Sigmoid colon (tissue), 4 donors: ENCODE results near the gene ZFHX3.

Experiments used
- CTCF ChIP-seq, 4 experiments: fragments of 450-650 bp in 3 of 4; fragments of 200-600 bp in 1 of 4; IDR thresholded peaks; one replicate each; pipeline ENCODE4 v1.5.1; 2016 to 2019; ENCODE audit warnings: antibody characterized with exemption in 4 of 4, mild to moderate bottlenecking in 3 of 4, moderate library complexity in 2 of 4
- POLR2AphosphoS5 ChIP-seq, 4 donors: sonication (generic); formaldehyde crosslinking; IDR thresholded peaks; one replicate each; pipeline ENCODE4 v1.6.1; 2017; ENCODE audit warnings: antibody characterized with exemption in 4 of 4

GRCh38 chr16:73028263-73028662 lies 19.7 kb downstream of the ZFHX3 start:
- TF ChIP-seq POLR2AphosphoS5 (IDR thresholded peaks at IDR 0.05) (no peak), CTCF (IDR thresholded peaks at IDR 0.05) (no peak)
